Loucy (cell line): ENCODE measurements around the gene KCNA5.
A peak's percentile ranks its signal among the peaks of the same experiment; 100 is the strongest.

Experiments
- H2AFZ ChIP-seq: fragments of 200-600 bp; sonication (generic); 2 replicates; pipeline ENCODE4 v1.6.0; 2016; ENCODE audit warnings: antibody characterized with exemption, mild to moderate bottlenecking, low read length, moderate library complexity
- H3F3A ChIP-seq: fragments of 200-600 bp; 2 replicates; pipeline ENCODE4 v1.6.0; 2016; ENCODE audit warnings: antibody characterized with exemption, low read depth, mild to moderate bottlenecking
- H3K27me3 ChIP-seq: fragments of 200-600 bp; sonication (generic); 2 replicates; pipeline ENCODE4 v1.6.1; 2014; ENCODE audit warnings: low read length, mild to moderate bottlenecking; ENCODE audit not compliant: insufficient read depth, poor library complexity, severe bottlenecking
- H3K36me3 ChIP-seq: fragments of 200-600 bp; sonication (generic); 2 replicates; pipeline ENCODE4 v1.6.1; 2016; ENCODE audit warnings: low read length; ENCODE audit not compliant: insufficient read depth
- H3K4me1 ChIP-seq: fragments of 200-600 bp; sonication (generic); 2 replicates; pipeline ENCODE4 v1.5.1; 2014; ENCODE audit warnings: low read length, mild to moderate bottlenecking; ENCODE audit not compliant: insufficient read depth, poor library complexity, severe bottlenecking
- H3K4me2 ChIP-seq: fragments of 200-600 bp; sonication (generic); 2 replicates; pipeline ENCODE4 v1.6.0; 2014; ENCODE audit warnings: antibody characterized with exemption, low read length, low read depth, mild to moderate bottlenecking; ENCODE audit not compliant: poor library complexity, severe bottlenecking
- H3K4me3 ChIP-seq: fragments of 200-600 bp; sonication (generic); 2 replicates; pipeline ENCODE4 v1.5.1; 2014; ENCODE audit warnings: low read length, mild to moderate bottlenecking, mixed read lengths; ENCODE audit not compliant: poor library complexity, severe bottlenecking
- H3K79me2 ChIP-seq: fragments of 200-600 bp; sonication (generic); 2 replicates; pipeline ENCODE4 v1.6.1; 2014; ENCODE audit warnings: low read length; ENCODE audit not compliant: insufficient read depth
- H3K9ac ChIP-seq: fragments of 200-600 bp; sonication (generic); 2 replicates; pipeline ENCODE4 v1.6.0; 2014; ENCODE audit warnings: mild to moderate bottlenecking, low read depth, low read length, moderate library complexity; ENCODE audit not compliant: poor library complexity, severe bottlenecking
- H3K9me2 ChIP-seq: fragments of 200-600 bp; sonication (generic); replicated peaks from 2 replicates; pipeline ENCODE4 v1.6.1; 2016; ENCODE audit warnings: low read depth, low read length, mixed read lengths
- H3K9me3 ChIP-seq: fragments of 200-600 bp; sonication (generic); 2 replicates; pipeline ENCODE4 v1.6.1; 2014; ENCODE audit warnings: mild to moderate bottlenecking, antibody characterized with exemption, low read length, low read depth; ENCODE audit not compliant: insufficient read depth
- H4K20me1 ChIP-seq: fragments of 200-600 bp; sonication (generic); 2 replicates; pipeline ENCODE4 v1.6.0; 2014; ENCODE audit warnings: antibody characterized with exemption, low read length, mild to moderate bottlenecking; ENCODE audit not compliant: insufficient read depth, poor library complexity, severe bottlenecking
- EZH2phosphoT487 ChIP-seq: fragments of 200-600 bp; IDR thresholded peaks from 2 replicates; pipeline ENCODE4 v1.6.1; 2018; ENCODE audit warnings: antibody characterized with exemption, mild to moderate bottlenecking, moderate library complexity, borderline replicate concordance
- TF ChIP-seq, protein P1 (sequence below): fragments of 200-600 bp; sonication (generic); conservative IDR thresholded peaks from 2 replicates; pipeline ENCODE4 v1.5.1; 2014; ENCODE audit warnings: mild to moderate bottlenecking, antibody characterized with exemption, low read length

Gene KCNA5

GRCh38 chr12:5081016-5081415, 37.3 kb downstream of the KCNA5 start:
- no peaks in the 10 kb centered on the region for H3K36me3 ChIP-seq
- TF ChIP-seq EZH2phosphoT487: no peak
- TF ChIP-seq, protein P1, sequence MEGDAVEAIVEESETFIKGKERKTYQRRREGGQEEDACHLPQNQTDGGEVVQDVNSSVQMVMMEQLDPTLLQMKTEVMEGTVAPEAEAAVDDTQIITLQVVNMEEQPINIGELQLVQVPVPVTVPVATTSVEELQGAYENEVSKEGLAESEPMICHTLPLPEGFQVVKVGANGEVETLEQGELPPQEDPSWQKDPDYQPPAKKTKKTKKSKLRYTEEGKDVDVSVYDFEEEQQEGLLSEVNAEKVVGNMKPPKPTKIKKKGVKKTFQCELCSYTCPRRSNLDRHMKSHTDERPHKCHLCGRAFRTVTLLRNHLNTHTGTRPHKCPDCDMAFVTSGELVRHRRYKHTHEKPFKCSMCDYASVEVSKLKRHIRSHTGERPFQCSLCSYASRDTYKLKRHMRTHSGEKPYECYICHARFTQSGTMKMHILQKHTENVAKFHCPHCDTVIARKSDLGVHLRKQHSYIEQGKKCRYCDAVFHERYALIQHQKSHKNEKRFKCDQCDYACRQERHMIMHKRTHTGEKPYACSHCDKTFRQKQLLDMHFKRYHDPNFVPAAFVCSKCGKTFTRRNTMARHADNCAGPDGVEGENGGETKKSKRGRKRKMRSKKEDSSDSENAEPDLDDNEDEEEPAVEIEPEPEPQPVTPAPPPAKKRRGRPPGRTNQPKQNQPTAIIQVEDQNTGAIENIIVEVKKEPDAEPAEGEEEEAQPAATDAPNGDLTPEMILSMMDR: no peak
- H3K4me2 ChIP-seq: no peak overlapping the region
- H3K4me3 ChIP-seq: no peak overlapping the region
- no peaks in the 10 kb centered on the region for H3K9me3 ChIP-seq
- no peak overlapping the region for H3K9ac ChIP-seq
- H3F3A ChIP-seq: no peaks in the 10 kb centered on the region
- no peaks in the 10 kb centered on the region for H3K9me2 ChIP-seq
- no peaks in the 10 kb centered on the region for H3K27me3 ChIP-seq
- no peaks in the 10 kb centered on the region for H3K4me1 ChIP-seq
- no peak overlapping the region for H2AFZ ChIP-seq
- H4K20me1 ChIP-seq: no peaks in the 10 kb centered on the region
- no peaks in the 10 kb centered on the region for H3K79me2 ChIP-seq

DNA sequence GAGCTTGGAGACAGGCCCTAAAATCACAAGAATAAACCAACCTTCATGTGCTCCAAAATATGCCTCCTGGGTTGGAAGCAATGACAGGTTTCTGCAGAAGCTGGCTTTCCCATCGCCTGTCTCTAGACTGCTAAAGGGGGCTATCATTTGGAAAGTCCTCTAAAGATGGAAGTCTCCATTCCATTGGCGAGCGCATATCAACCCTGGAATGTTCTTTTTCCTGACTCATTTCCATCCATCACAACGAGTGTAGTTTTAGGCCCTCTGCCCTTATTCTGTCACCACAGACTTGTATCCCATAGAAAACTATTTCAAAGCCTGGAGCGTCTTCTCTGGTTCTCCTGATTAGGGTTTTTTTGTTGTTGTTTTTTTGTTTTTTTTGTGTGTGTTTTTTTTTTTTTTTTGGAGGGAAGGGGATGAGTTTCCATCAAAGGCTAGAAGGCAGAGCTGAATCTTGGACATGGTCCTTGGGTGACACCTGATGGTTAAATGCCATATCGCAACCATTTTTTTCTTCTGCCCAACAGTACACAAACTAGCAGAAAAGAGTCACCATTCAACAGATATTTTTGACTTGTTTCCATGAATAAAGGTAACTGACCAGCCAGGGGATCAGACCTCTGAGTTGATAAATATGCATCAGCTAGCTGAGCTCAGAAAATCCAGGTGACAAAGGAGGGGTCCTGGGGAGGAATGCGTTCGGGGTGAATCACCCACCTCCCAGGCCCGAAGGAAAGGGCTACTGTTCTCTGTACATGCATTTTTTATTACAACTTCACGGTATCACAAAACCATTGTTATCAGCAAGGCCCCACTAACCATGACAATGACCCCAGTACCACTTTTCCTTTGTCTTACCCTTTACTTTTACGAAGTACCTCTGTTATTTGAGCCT, 40.5 kb downstream of the KCNA5 start:
- Histone ChIP-seq H3K9me3 (no peaks in the 10 kb centered on the region), H3K36me3 (no peaks in the 10 kb centered on the region), H3K9ac (no peak overlapping the region), H3K4me2 (no peak overlapping the region), H4K20me1 (no peaks in the 10 kb centered on the region), H3K27me3 (no peaks in the 10 kb centered on the region), H3F3A (no peaks in the 10 kb centered on the region), H3K9me2 (no peaks in the 10 kb centered on the region), H3K4me3 (no peak overlapping the region), H2AFZ (no peak overlapping the region), H3K4me1 (no peaks in the 10 kb centered on the region), H3K79me2 (no peaks in the 10 kb centered on the region)
- no peak for TF ChIP-seq EZH2phosphoT487
- TF ChIP-seq, protein P1: peak; percentile 74

DNA sequence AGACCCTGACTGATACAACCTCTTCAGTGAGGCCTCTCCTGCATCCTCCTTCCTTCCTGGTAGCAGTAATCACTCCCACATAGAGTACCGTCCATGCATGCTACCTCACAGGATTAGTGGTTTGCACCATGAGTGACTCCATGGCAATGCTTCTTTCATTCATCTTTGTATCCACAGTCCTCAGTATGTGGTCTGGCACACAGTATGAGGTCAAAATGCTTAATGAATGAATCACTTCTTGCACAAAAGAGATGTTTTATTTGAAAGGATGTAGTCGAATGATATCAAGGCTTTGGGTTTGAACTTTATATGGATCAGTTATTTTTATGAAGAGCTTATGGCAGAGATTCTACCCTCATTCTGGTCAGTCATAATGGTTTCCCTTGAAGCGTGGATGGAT, 42.2 kb downstream of the KCNA5 start:
- no peaks in the 10 kb centered on the region for H3K4me1 ChIP-seq

More for the DNA sequence above, 42.2 kb downstream of the KCNA5 start:
- Histone ChIP-seq H3K9ac (no peak overlapping the region), H4K20me1 (no peaks in the 10 kb centered on the region), H3K27me3 (no peaks in the 10 kb centered on the region), H3K4me3 (no peak overlapping the region), H2AFZ (no peak overlapping the region), H3K79me2 (no peaks in the 10 kb centered on the region), H3K9me2 (no peaks in the 10 kb centered on the region), H3K4me2 (no peak overlapping the region), H3F3A (no peaks in the 10 kb centered on the region), H3K9me3 (no peaks in the 10 kb centered on the region), H3K36me3 (no peaks in the 10 kb centered on the region)
- TF ChIP-seq EZH2phosphoT487: no peak
- TF ChIP-seq, protein P1: no peak
